Heart left ventricle (tissue), 13 donors: ENCODE measurements around the gene MYB.

Experiments used
- POLR2A ChIP-seq, 2 donors: fragments of 450-650 bp; IDR thresholded peaks; one replicate each; pipeline ENCODE4 v1.6.1; 2017; ENCODE audit warnings: antibody characterized with exemption in 2 of 2, mild to moderate bottlenecking in 2 of 2, moderate library complexity in 2 of 2
- TF ChIP-seq, protein P1 (sequence below), 12 donors: fragments of 200-600 bp; sonication (generic) in 4 of 12; IDR thresholded peaks; one replicate each; pipeline versions ENCODE4 v1.5.0 to v1.8.0; 2018 to 2022; ENCODE audit warnings: antibody characterized with exemption in 12 of 12, mild to moderate bottlenecking in 5 of 12
- donor health status: ischemic (EF 13 %, LVEDD 7.1; RV severe dilation, severe dysfunction).
- donor health status: DM: no; HTN: yes; CAD: no.
- donor health status: DM: no; HTN: no; CAD: no.
- donor health status: ischemic (EF 25% LVEDD 6.9; RV normal size, moderate dysfunction).
- donor health status: ischemic (EF 25% LVEDD 5.7; RV mildly dilated, moderate dysfunction).
- donor health status: ischemic (EF 35%, LVEDD 5.7; RV mildly dilated, moderate dysfunction).
- donor health status: nonischemic (EF 11% LVEDD 7.7; RV severe dilation, severe dysfunction).
- donor health status: DM: yes; HTN: yes; CAD: no.
- donor health status: PGD.
- donor health status: ischemic (EF 29% LVEDD 5.4; RV normal size, mild dysfunction).
- donor health status: nonischemic (EF 23%, LVEDD 6.1; RV moderate dilation, normal function).

GRCh38 chr6:135147637-135148592, 33.2 kb upstream of the MYB start:
- TF ChIP-seq, protein P1, sequence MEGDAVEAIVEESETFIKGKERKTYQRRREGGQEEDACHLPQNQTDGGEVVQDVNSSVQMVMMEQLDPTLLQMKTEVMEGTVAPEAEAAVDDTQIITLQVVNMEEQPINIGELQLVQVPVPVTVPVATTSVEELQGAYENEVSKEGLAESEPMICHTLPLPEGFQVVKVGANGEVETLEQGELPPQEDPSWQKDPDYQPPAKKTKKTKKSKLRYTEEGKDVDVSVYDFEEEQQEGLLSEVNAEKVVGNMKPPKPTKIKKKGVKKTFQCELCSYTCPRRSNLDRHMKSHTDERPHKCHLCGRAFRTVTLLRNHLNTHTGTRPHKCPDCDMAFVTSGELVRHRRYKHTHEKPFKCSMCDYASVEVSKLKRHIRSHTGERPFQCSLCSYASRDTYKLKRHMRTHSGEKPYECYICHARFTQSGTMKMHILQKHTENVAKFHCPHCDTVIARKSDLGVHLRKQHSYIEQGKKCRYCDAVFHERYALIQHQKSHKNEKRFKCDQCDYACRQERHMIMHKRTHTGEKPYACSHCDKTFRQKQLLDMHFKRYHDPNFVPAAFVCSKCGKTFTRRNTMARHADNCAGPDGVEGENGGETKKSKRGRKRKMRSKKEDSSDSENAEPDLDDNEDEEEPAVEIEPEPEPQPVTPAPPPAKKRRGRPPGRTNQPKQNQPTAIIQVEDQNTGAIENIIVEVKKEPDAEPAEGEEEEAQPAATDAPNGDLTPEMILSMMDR (IDR thresholded peaks at IDR 0.05): no peak
- no peak for TF ChIP-seq POLR2A (IDR thresholded peaks at IDR 0.05)
